ENCODE results near the gene NFIC. TPM values are rescaled to one million over a fixed set of nuclear protein-coding genes. Genes with fewer than 3 reads are reported as not detected.

The NFIC gene
- total and polyA plus RNA-seq, 4 donors: 40.4 to 208 (median 49.8) TPM

DNA sequence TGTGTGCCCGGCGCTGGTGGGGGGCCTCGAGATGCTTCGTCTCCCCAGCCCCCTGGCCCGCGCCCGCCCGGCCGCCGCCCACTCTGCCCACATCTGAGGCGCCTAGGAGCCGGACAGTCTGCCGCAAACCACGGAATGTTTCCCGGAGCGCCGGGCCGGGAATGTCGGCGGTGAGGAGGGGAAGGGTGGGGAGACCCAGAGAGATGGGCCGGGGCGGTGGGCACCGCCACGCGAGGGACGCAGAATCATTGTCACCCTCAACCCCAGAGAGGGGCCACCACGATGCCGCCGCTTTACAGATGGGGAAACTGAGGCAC is 46.1 kb upstream of the NFIC start:
- Histone ChIP-seq H3K27ac (ENCODE audit: low read depth in 1 of 2, low read length in 1 of 2) (no peak overlapping the region), H3K4me1 (ENCODE audit: control insufficient read depth in 5 of 5, insufficient read depth in 5 of 5, low read length in 5 of 5) (no peaks in the 10 kb centered on the region), H3K4me3 (no peak overlapping the region), H3K36me3 (ENCODE audit: control insufficient read depth in 4 of 4, insufficient read depth in 4 of 4, low read length in 4 of 4) (no peaks in the 10 kb centered on the region), H3K9ac (ENCODE audit: insufficient read depth in 1 of 2, low read length in 2 of 2) (no peak overlapping the region), H3K27me3 (ENCODE audit: control insufficient read depth in 3 of 3, insufficient read depth in 3 of 3, low read length in 2 of 3) (no peaks in the 10 kb centered on the region), H3K9me3 (ENCODE audit: control insufficient read depth in 4 of 4, insufficient read depth in 3 of 4, low read length in 3 of 4) (peaks cover 0 to 4% (median 0%) of the 10 kb centered on the region in 4 donors)
- WGBS, 2 donors: 59 to 74% methylated on average over 21 to 29 of the region's 29 CpGs
- ATAC-seq (ENCODE audit: insufficient read depth, low FRiP score) (no peak), DNase-seq (no peak)
- no peak for TF ChIP-seq CTCF (IDR thresholded peaks at IDR 0.05; ENCODE audit: control extremely low read depth, extremely low read depth)

- Histone ChIP-seq H3K27me3 (ENCODE audit: control insufficient read depth in 3 of 3, insufficient read depth in 3 of 3, low read length in 2 of 3) (no peaks in the 10 kb centered on the region), H3K27ac (ENCODE audit: low read depth in 1 of 2, low read length in 1 of 2) (no peak overlapping the region), H3K4me1 (ENCODE audit: control insufficient read depth in 5 of 5, insufficient read depth in 5 of 5, low read length in 5 of 5) (no peaks in the 10 kb centered on the region), H3K36me3 (ENCODE audit: control insufficient read depth in 4 of 4, insufficient read depth in 4 of 4, low read length in 4 of 4) (no peaks in the 10 kb centered on the region), H3K4me3 (no peak overlapping the region), H3K9me3 (ENCODE audit: control insufficient read depth in 4 of 4, insufficient read depth in 3 of 4, low read length in 3 of 4) (peaks cover 0 to 4% (median 0%) of the 10 kb centered on the region in 4 donors), H3K9ac (ENCODE audit: insufficient read depth in 1 of 2, low read length in 2 of 2) (no peak overlapping the region)
- 69 to 75% methylated on average over 8 of the region's 8 CpGs for WGBS, 2 donors
- no peak for TF ChIP-seq CTCF (IDR thresholded peaks at IDR 0.05; ENCODE audit: control extremely low read depth, extremely low read depth)
- ATAC-seq (ENCODE audit: insufficient read depth, low FRiP score) (no peak), DNase-seq (no peak)
These were observed 45.5 kb upstream of the NFIC start for GRCh38 chr19:3320853-3321252.

DNA sequence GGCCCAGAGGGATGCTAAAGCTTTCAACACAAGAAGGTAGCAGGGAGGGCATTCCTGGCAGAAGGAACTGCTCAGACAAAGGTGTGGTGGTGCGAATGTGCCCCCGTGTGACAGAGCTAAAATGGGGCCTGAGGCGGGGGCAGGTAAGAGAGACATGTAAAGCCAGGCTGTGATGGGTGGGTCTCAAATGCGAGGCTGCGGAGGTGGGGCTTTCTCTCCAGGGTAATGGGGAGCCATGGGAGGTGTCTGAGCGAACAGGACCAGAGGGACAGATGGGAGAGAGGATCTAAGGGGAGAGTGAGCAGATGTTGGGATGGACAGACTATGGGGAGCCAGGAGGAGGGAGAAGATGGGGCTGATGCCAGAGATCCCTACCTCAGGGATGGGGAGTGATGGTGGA is 44.7 kb upstream of the NFIC start:
- 62 to 63% methylated on average over 6 of the region's 6 CpGs for WGBS, 2 donors
- no peaks in the 10 kb centered on the region for H3K4me1 ChIP-seq (ENCODE audit: control insufficient read depth in 5 of 5, insufficient read depth in 5 of 5, low read length in 5 of 5)
- H3K9me3 ChIP-seq (ENCODE audit: control insufficient read depth in 4 of 4, insufficient read depth in 3 of 4, low read length in 3 of 4): peaks cover 0 to 4% (median 0%) of the 10 kb centered on the region in 4 donors
- ATAC-seq (ENCODE audit: insufficient read depth, low FRiP score) (no peak), DNase-seq (no peak)
- no peak overlapping the region for H3K27ac ChIP-seq (ENCODE audit: low read depth in 1 of 2, low read length in 1 of 2)
- H3K9ac ChIP-seq (ENCODE audit: insufficient read depth in 1 of 2, low read length in 2 of 2): no peak overlapping the region
- no peaks in the 10 kb centered on the region for H3K36me3 ChIP-seq (ENCODE audit: control insufficient read depth in 4 of 4, insufficient read depth in 4 of 4, low read length in 4 of 4)
- H3K27me3 ChIP-seq (ENCODE audit: control insufficient read depth in 3 of 3, insufficient read depth in 3 of 3, low read length in 2 of 3): no peaks in the 10 kb centered on the region
- H3K4me3 ChIP-seq: no peak overlapping the region
- no peak for TF ChIP-seq CTCF (IDR thresholded peaks at IDR 0.05; ENCODE audit: control extremely low read depth, extremely low read depth)

- TF ChIP-seq CTCF (IDR thresholded peaks at IDR 0.05; ENCODE audit: control extremely low read depth, extremely low read depth): no peak
- WGBS, 2 donors: 83 to 85% methylated on average over 6 of the region's 6 CpGs
These were observed 44.0 kb upstream of the NFIC start for GRCh38 chr19:3322199-3322978.

More at GRCh38 chr19:3322199-3322978, 44.0 kb upstream of the NFIC start:
- Histone ChIP-seq H3K4me3 (no peak overlapping the region), H3K27me3 (ENCODE audit: control insufficient read depth in 3 of 3, insufficient read depth in 3 of 3, low read length in 2 of 3) (no peaks in the 10 kb centered on the region), H3K9ac (ENCODE audit: insufficient read depth in 1 of 2, low read length in 2 of 2) (no peak overlapping the region), H3K9me3 (ENCODE audit: control insufficient read depth in 4 of 4, insufficient read depth in 3 of 4, low read length in 3 of 4) (peaks cover 0 to 4% (median 0%) of the 10 kb centered on the region in 4 donors), H3K27ac (ENCODE audit: low read depth in 1 of 2, low read length in 1 of 2) (no peak overlapping the region), H3K36me3 (ENCODE audit: control insufficient read depth in 4 of 4, insufficient read depth in 4 of 4, low read length in 4 of 4) (no peaks in the 10 kb centered on the region), H3K4me1 (ENCODE audit: control insufficient read depth in 5 of 5, insufficient read depth in 5 of 5, low read length in 5 of 5) (no peaks in the 10 kb centered on the region)
- ATAC-seq (ENCODE audit: insufficient read depth, low FRiP score) (no peak), DNase-seq (no peak)
